HFFc6 (cell line): Measurements from ENCODE around the gene NIPBL. TPM values are rescaled to one million over a fixed set of nuclear protein-coding genes. Genes with fewer than 3 reads are reported as not detected.
"Not testable (repeated sequence)": the region's sequence is repeated elsewhere in the genome, so short reads cannot be mapped to it uniquely, and the experiment has no call there.

Experiments
- DNase-seq: peaks from one replicate; pipeline ENCODE4 v3.0.0-alpha.2; 2018
- H3K27ac Mint-ChIP-seq: 2 replicates; pipeline ENCODE4 v1.8.0; 2020; ENCODE audit warnings: mild to moderate bottlenecking, mixed read lengths
- H3K27me3 Mint-ChIP-seq: 2 replicates; pipeline ENCODE4 v1.8.0; 2021; ENCODE audit warnings: mild to moderate bottlenecking, moderate library complexity, mixed read lengths; ENCODE audit not compliant: insufficient read depth
- H3K36me3 Mint-ChIP-seq: 2 replicates; pipeline ENCODE4 v1.8.0; 2021; ENCODE audit warnings: low read depth, mixed read lengths
- H3K4me1 Mint-ChIP-seq: 2 replicates; pipeline ENCODE4 v1.8.0; 2020; ENCODE audit warnings: low read depth, mixed read lengths
- H3K4me3 Mint-ChIP-seq: 2 replicates; pipeline ENCODE4 v1.8.0; 2020; ENCODE audit warnings: mild to moderate bottlenecking, moderate library complexity, mixed read lengths
- H3K9me3 Mint-ChIP-seq: 2 replicates; pipeline ENCODE4 v1.8.0; 2020; ENCODE audit warnings: mild to moderate bottlenecking, mixed read lengths
- total RNA-seq, 6 experiments: library from RNA; stranded (reverse); fragmentation: NEBNext Ultra II Directional; extraction: Animal tissue kit (Norgen Biotek cat#: 25700); gene quantifications; 2 replicates in 1 of 6; 3 replicates in 5 of 6; pipeline ENCODE4 v1.2.3, GENCODE V29; 2021
- TF ChIP-seq, protein P1 (sequence below): fragments of 200-600 bp; sonication (generic); IDR thresholded peaks from 2 replicates; pipeline ENCODE4 v1.5.0; 2021; ENCODE audit warnings: antibody characterized with exemption, mild to moderate bottlenecking

Gene NIPBL
- total RNA-seq, 6 experiments from 2014 or later: 31.6 to 35.7 (median 32.6) TPM

GRCh38 chr5:37090781-37091180, 214.2 kb downstream of the NIPBL start:
- no peaks in the 10 kb centered on the region for H3K9me3 Mint-ChIP-seq
- TF ChIP-seq, protein P1, sequence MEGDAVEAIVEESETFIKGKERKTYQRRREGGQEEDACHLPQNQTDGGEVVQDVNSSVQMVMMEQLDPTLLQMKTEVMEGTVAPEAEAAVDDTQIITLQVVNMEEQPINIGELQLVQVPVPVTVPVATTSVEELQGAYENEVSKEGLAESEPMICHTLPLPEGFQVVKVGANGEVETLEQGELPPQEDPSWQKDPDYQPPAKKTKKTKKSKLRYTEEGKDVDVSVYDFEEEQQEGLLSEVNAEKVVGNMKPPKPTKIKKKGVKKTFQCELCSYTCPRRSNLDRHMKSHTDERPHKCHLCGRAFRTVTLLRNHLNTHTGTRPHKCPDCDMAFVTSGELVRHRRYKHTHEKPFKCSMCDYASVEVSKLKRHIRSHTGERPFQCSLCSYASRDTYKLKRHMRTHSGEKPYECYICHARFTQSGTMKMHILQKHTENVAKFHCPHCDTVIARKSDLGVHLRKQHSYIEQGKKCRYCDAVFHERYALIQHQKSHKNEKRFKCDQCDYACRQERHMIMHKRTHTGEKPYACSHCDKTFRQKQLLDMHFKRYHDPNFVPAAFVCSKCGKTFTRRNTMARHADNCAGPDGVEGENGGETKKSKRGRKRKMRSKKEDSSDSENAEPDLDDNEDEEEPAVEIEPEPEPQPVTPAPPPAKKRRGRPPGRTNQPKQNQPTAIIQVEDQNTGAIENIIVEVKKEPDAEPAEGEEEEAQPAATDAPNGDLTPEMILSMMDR: no peak
- no peak overlapping the region for H3K4me3 Mint-ChIP-seq
- peaks cover 38% of the 10 kb centered on the region for H3K36me3 Mint-ChIP-seq
- no peak overlapping the region for H3K27ac Mint-ChIP-seq
- peaks cover 17% of the 10 kb centered on the region for H3K4me1 Mint-ChIP-seq
- H3K27me3 Mint-ChIP-seq: no peaks in the 10 kb centered on the region
- no peak for DNase-seq

DNA sequence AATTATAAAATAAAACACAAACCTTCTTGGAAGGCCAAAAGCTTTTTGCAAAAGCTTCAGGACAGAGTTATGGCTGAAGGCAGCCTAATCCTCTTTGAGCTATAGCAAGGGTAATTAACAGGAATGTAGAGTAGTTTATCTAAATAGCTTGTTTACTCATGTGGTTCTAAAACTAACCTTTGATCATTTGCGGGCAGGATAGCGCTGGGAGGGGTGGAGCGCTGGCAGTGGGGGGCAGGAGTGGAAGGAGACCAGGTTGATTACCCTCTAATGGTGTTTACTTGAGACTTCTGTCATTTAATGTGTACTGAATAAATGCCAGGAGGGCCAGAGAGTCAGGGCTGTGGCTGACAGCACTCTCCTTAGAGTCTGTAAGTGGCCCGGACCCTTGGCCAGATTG, 217.2 kb downstream of the NIPBL start:
- not testable (repeated sequence) for H3K27ac Mint-ChIP-seq, H3K27me3 Mint-ChIP-seq, H3K4me1 Mint-ChIP-seq, DNase-seq, H3K4me3 Mint-ChIP-seq
- Mint-ChIP-seq H3K9me3 (peaks cover 21% of the 10 kb centered on the region), H3K36me3 (peaks cover 52% of the 10 kb centered on the region)

- H3K9me3 Mint-ChIP-seq: peaks cover 41% of the 10 kb centered on the region
- not testable (repeated sequence) for H3K27me3 Mint-ChIP-seq, DNase-seq, H3K27ac Mint-ChIP-seq, H3K4me1 Mint-ChIP-seq, H3K4me3 Mint-ChIP-seq
- H3K36me3 Mint-ChIP-seq: peaks cover 86% of the 10 kb centered on the region
Observed at GRCh38 chr5:37099267-37099666, 222.7 kb downstream of the NIPBL start.

GRCh38 chr5:37103302-37103701, 226.7 kb downstream of the NIPBL start:
- H3K9me3 Mint-ChIP-seq: peaks cover 25% of the 10 kb centered on the region
- peaks cover 60% of the 10 kb centered on the region for H3K36me3 Mint-ChIP-seq
- H3K27me3 Mint-ChIP-seq: peaks cover 1% of the 10 kb centered on the region
- H3K27ac Mint-ChIP-seq: no peak overlapping the region
- H3K4me1 Mint-ChIP-seq: no peaks in the 10 kb centered on the region
- no peak overlapping the region for H3K4me3 Mint-ChIP-seq
- TF ChIP-seq, protein P1: no peak
- no peak for DNase-seq

DNA sequence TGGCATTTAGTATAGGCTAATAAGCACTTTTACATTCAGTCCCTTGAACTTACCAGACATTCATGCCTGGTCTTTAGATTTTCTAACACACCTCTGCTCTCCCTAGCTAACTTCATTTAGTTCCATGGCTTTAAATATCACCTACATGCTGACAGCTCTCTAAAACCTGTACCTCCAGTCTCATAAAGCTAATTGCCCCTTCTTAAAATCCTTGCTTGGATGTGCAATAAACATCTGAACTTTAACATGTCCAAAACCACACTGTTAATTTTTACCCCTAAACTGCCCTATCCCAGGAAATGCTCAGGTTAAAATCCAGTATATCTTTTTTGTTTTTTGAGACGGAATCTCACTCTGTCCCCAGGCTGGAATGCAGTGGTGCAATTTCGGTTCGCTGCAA, 232.8 kb downstream of the NIPBL start:
- Mint-ChIP-seq H3K9me3 (no peaks in the 10 kb centered on the region), H3K36me3 (peaks cover 20% of the 10 kb centered on the region), H3K4me1 (no peaks in the 10 kb centered on the region), H3K4me3 (no peak overlapping the region), H3K27me3 (no peaks in the 10 kb centered on the region; the same call in 1 of the 2 replicates), H3K27ac (no peak overlapping the region)
- no peak for DNase-seq
- TF ChIP-seq, protein P1: no peak

GRCh38 chr5:37110135-37110534, 233.6 kb downstream of the NIPBL start:
- no peaks in the 10 kb centered on the region for H3K9me3 Mint-ChIP-seq
- H3K27me3 Mint-ChIP-seq: no peaks in the 10 kb centered on the region; the same call in 1 of the 2 replicates
- TF ChIP-seq, protein P1: no peak
- no peak overlapping the region for H3K27ac Mint-ChIP-seq
- DNase-seq: no peak
- H3K4me1 Mint-ChIP-seq: no peaks in the 10 kb centered on the region
- H3K4me3 Mint-ChIP-seq: no peak overlapping the region
- H3K36me3 Mint-ChIP-seq: peaks cover 20% of the 10 kb centered on the region
